ENCODE results near the gene HSD17B11. TPM values are rescaled to one million over a fixed set of nuclear protein-coding genes. Genes with fewer than 3 reads are reported as not detected.
"Not testable (repeated sequence)": the region's sequence is repeated elsewhere in the genome, so short reads cannot be mapped to it uniquely, and the experiment has no call there.

HSD17B11 gene
- total RNA-seq, 4 donors from 2014 or later = 4.2 to 41.8 (median 13.7) TPM

GRCh38 chr4:87305562-87305961 is 85.4 kb downstream of the HSD17B11 start:
- intact Hi-C loops (cut with DNase I) = no loop called here
- TF ChIP-seq CTCF (IDR thresholded peaks at IDR 0.05) = no peak
- TF ChIP-seq POLR2A (IDR thresholded peaks at IDR 0.05) = no peak
- DNase-seq = no peak
- WGBS, 2 donors = 82 to 89% methylated on average over 7 of the region's 7 CpGs
- Histone ChIP-seq H3K4me1 (peaks cover 0 to 11% (median 0%) of the 10 kb centered on the region in 3 donors), H3K27me3 (no peaks in the 10 kb centered on the region), H3K4me3 (peak overlapping the region in 1 of 4 donors; percentile 13), H3K27ac (no peak overlapping the region), H3K36me3 (no peaks in the 10 kb centered on the region), H3K9me3 (no peaks in the 10 kb centered on the region)

- H3K36me3 ChIP-seq = no peaks in the 10 kb centered on the region
- no peak overlapping the region for H3K27ac ChIP-seq
- 34 to 60% methylated on average over 10 of the region's 10 CpGs for WGBS, 2 donors
- H3K9me3 ChIP-seq = no peaks in the 10 kb centered on the region
- H3K4me1 ChIP-seq = peaks cover 0 to 11% (median 0%) of the 10 kb centered on the region in 3 donors
- intact Hi-C loops (cut with DNase I) = no loop called here
- no peak for DNase-seq
- no peaks in the 10 kb centered on the region for H3K27me3 ChIP-seq
- TF ChIP-seq POLR2A (IDR thresholded peaks at IDR 0.05) (no peak), CTCF (IDR thresholded peaks at IDR 0.05) (no peak)
- H3K4me3 ChIP-seq = peak overlapping the region in 1 of 4 donors; percentile 13
Measured at GRCh38 chr4:87304745-87305432, 86.1 kb downstream of the HSD17B11 start.

GRCh38 chr4:87299898-87300297 is 91.1 kb downstream of the HSD17B11 start:
- H3K9me3 ChIP-seq = no peaks in the 10 kb centered on the region
- DNase-seq = no peak
- no peak overlapping the region for H3K27ac ChIP-seq
- no peak overlapping the region for H3K4me3 ChIP-seq
- no peaks in the 10 kb centered on the region for H3K36me3 ChIP-seq
- intact Hi-C loops (cut with DNase I) = no loop called here
- WGBS, 2 donors = 70 to 74% methylated on average over 4 of the region's 4 CpGs
- no peaks in the 10 kb centered on the region for H3K27me3 ChIP-seq
- H3K4me1 ChIP-seq = peaks cover 0 to 7% (median 0%) of the 10 kb centered on the region in 3 donors
- TF ChIP-seq POLR2A (IDR thresholded peaks at IDR 0.05) (no peak), CTCF (IDR thresholded peaks at IDR 0.05) (no peak)

GRCh38 chr4:87298362-87298761 is 92.6 kb downstream of the HSD17B11 start:
- Histone ChIP-seq H3K4me3 (no peak overlapping the region), H3K4me1 (no peaks in the 10 kb centered on the region), H3K36me3 (no peaks in the 10 kb centered on the region), H3K27ac (no peak overlapping the region), H3K9me3 (peaks cover 0 to 7% (median 0%) of the 10 kb centered on the region in 3 donors), H3K27me3 (no peaks in the 10 kb centered on the region)
- 38 to 52% methylated on average over 2 of the region's 2 CpGs for WGBS, 2 donors
- no peak for DNase-seq
- no peak for TF ChIP-seq POLR2A (IDR thresholded peaks at IDR 0.05)
- TF ChIP-seq CTCF (IDR thresholded peaks at IDR 0.05) = no peak
- intact Hi-C loops (cut with DNase I) = no loop called here

- H3K27me3 ChIP-seq; H3K9me3 ChIP-seq; H3K4me3 ChIP-seq; H3K4me1 ChIP-seq; H3K36me3 ChIP-seq; DNase-seq; intact Hi-C loops (cut with DNase I); H3K27ac ChIP-seq: not testable (repeated sequence)
- 69 to 92% methylated on average over 11 of the region's 11 CpGs for WGBS, 2 donors
Measured at GRCh38 chr4:87294911-87295310, 96.1 kb downstream of the HSD17B11 start.

- H3K27me3 ChIP-seq; DNase-seq; H3K4me3 ChIP-seq; H3K9me3 ChIP-seq; H3K4me1 ChIP-seq; H3K27ac ChIP-seq; intact Hi-C loops (cut with DNase I); H3K36me3 ChIP-seq: not testable (repeated sequence)
- WGBS, 2 donors = 89 to 90% methylated on average over 7 of the region's 7 CpGs
Measured at GRCh38 chr4:87293889-87294288, 97.1 kb downstream of the HSD17B11 start.

All from esophagus squamous epithelium (tissue), 5 donors.